OCI-LY7 (cell line): ENCODE results near the gene LIPF.

ENCODE experiments used
- EZH2phosphoT487 ChIP-seq: fragments of 200-600 bp; sonication (generic); IDR thresholded peaks from 2 replicates; pipeline ENCODE4 v1.6.1; 2018; ENCODE audit warnings: low read depth, borderline replicate concordance, mild to moderate bottlenecking, mixed run types, antibody characterized with exemption, low read length, moderate library complexity, mixed read lengths
- TF ChIP-seq, protein P1 (sequence below): fragments of 200-600 bp; sonication (generic); conservative IDR thresholded peaks from 2 replicates; pipeline ENCODE4 v1.5.1; 2014; ENCODE audit warnings: mild to moderate bottlenecking, antibody characterized with exemption, low read length, moderate library complexity, mixed read lengths

DNA sequence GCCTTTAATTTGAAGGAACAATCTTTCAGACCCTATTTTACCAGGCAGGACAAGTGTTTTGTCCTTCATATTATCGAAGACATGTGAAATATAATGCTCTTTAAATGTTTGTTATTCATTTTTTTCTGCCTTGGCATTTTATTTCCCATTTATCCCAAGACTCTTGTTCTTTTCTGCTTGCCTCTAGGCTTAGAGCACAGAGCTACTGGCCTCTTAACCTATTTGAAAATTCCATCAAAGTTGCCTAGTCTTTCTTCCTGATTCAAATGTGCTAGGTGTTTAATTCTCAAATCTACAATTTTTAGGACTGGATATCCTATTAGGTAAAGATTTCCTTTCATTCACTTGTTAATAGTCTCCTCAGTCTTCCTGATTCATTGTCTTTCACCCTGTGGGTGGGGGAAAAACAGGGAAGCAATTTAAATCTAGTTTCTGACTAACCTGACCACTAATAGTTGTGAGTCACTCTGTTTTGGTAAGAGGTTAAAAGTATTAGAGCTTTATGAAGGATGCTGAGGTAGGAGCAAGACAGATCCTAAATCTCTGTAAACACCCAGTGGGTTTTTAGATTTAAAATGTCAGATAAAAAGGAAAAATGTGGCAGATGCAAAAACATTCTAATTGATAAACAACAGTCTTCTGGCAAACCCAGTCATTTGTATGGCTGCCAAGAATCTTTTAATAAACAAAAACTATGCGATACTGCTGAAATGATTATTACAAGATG is 43.4 kb downstream of the LIPF start:
- TF ChIP-seq, protein P1, sequence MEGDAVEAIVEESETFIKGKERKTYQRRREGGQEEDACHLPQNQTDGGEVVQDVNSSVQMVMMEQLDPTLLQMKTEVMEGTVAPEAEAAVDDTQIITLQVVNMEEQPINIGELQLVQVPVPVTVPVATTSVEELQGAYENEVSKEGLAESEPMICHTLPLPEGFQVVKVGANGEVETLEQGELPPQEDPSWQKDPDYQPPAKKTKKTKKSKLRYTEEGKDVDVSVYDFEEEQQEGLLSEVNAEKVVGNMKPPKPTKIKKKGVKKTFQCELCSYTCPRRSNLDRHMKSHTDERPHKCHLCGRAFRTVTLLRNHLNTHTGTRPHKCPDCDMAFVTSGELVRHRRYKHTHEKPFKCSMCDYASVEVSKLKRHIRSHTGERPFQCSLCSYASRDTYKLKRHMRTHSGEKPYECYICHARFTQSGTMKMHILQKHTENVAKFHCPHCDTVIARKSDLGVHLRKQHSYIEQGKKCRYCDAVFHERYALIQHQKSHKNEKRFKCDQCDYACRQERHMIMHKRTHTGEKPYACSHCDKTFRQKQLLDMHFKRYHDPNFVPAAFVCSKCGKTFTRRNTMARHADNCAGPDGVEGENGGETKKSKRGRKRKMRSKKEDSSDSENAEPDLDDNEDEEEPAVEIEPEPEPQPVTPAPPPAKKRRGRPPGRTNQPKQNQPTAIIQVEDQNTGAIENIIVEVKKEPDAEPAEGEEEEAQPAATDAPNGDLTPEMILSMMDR: no peak
- no peak for TF ChIP-seq EZH2phosphoT487
